HepG2 (cell line): ENCODE data around the gene MTHFD1L. TPM values are rescaled to one million over a fixed set of nuclear protein-coding genes. Genes with fewer than 3 reads are reported as not detected.
A peak's percentile ranks its signal among the peaks of the same experiment; 100 is the strongest.
"Not testable (repeated sequence)": the region's sequence is repeated elsewhere in the genome, so short reads cannot be mapped to it uniquely, and the experiment has no call there.

Experiments
- ATAC-seq: fragments of 200-7000 bp; cut with Tn5 transposase; 3 replicates; pipeline ENCODE4 v1.9.1; 2020; ENCODE audit warnings: mild to moderate bottlenecking, moderate library complexity
- BruUV-seq: library from RNA; stranded (reverse); fragments of 400-500 nt; replicated peaks from 2 replicates; lab custom pipeline; 2021; lab: Mats Ljungman, UMichigan
- CTCF ChIA-PET: fragments of 300-600 bp; formaldehyde crosslinking; extraction: SDS; loops from one replicate; lab custom pipeline; 2021; ENCODE audit warnings: low total read pairs, inconsistent platforms, low intra/inter-chr PET ratio; lab: Yijun Ruan, JAX
- POLR2A ChIA-PET: fragments of 350-600 bp; sonication (Branson Sonifier 250); formaldehyde crosslinking; loops from one replicate; lab custom pipeline; 2020; ENCODE audit warnings: antibody characterized with exemption, inconsistent platforms; lab: Yijun Ruan, JAX
- DNase-seq: peaks from one replicate; pipeline ENCODE4 v3.0.0-alpha.2; 2015; ENCODE audit warnings: low spot score
- FAIRE-seq: peaks from 3 replicates; lab custom pipeline; 2011; peaks lifted over from hg19 to GRCh38; lab: Jason Lieb, UNC
- H2AFZ ChIP-seq: one replicate; pipeline ENCODE4 v1.6.1; 2011; ENCODE audit warnings: low read length, inconsistent platforms
- H3K27ac ChIP-seq: fragments of 300-600 bp; 3 replicates; pipeline ENCODE4 v1.8.0; 2011; ENCODE audit warnings: mixed run types, mild to moderate bottlenecking, mixed read lengths, low read length, inconsistent platforms; ENCODE audit not compliant: insufficient read depth; ENCODE audit errors: extremely low read length
- H3K27me3 ChIP-seq, 2 experiments: fragments of 200-600 bp in 1 of 2; 2 replicates in 1 of 2; 3 replicates in 1 of 2; pipeline versions ENCODE4 v1.6.0 to v1.8.0; 2011; ENCODE audit warnings: low read length in 2 of 2, mild to moderate bottlenecking in 2 of 2, moderate library complexity in 2 of 2, inconsistent platforms in 1 of 2; ENCODE audit not compliant: insufficient read depth in 2 of 2, control insufficient read depth in 1 of 2
- H3K36me3 ChIP-seq, 2 experiments: fragments of 200-600 bp in 1 of 2; replicated peaks in 1 of 2; 2 replicates in 1 of 2; 3 replicates in 1 of 2; pipeline versions ENCODE4 v1.5.1 to v1.8.0; 2011; ENCODE audit warnings: low read length in 2 of 2, inconsistent platforms in 1 of 2; ENCODE audit not compliant: insufficient read depth in 2 of 2, control insufficient read depth in 1 of 2
- H3K4me1 ChIP-seq: 2 replicates; pipeline ENCODE4 v1.5.1; 2012; ENCODE audit warnings: low read length, inconsistent platforms; ENCODE audit not compliant: insufficient read depth
- H3K4me2 ChIP-seq: 2 replicates; pipeline ENCODE4 v1.6.0; 2011; ENCODE audit warnings: low read depth, low read length, inconsistent platforms
- H3K4me3 ChIP-seq, 3 experiments: fragments of 200-600 bp in 1 of 3; sonication (generic), shearing (Covaris generic) in 1 of 3; replicated peaks in 1 of 3; 2 replicates each; pipeline ENCODE4 v1.5.1; 2011 to 2016; ENCODE audit warnings: low read length in 3 of 3, inconsistent platforms in 2 of 3, low read depth in 2 of 3, mild to moderate bottlenecking in 2 of 3, control low read depth in 1 of 3, mixed read lengths in 1 of 3; ENCODE audit not compliant: insufficient read depth in 1 of 3
- H3K79me2 ChIP-seq: one replicate; pipeline ENCODE4 v1.6.1; 2011; ENCODE audit warnings: low read length, inconsistent platforms; ENCODE audit not compliant: insufficient read depth
- H3K9ac ChIP-seq: 2 replicates; pipeline ENCODE4 v1.6.0; 2011; ENCODE audit warnings: mild to moderate bottlenecking, low read depth, low read length, inconsistent platforms; ENCODE audit not compliant: insufficient read depth
- H3K9me3 ChIP-seq: 2 replicates; pipeline ENCODE4 v1.5.1; 2012; ENCODE audit warnings: mild to moderate bottlenecking, low read length
- H4K20me1 ChIP-seq: 2 replicates; pipeline ENCODE4 v1.6.0; 2011; ENCODE audit warnings: inconsistent platforms, mild to moderate bottlenecking, low read length, moderate library complexity; ENCODE audit not compliant: insufficient read depth
- ASH2L ChIP-seq: fragments of 300-600, 200-600 bp; sonication (generic); IDR thresholded peaks from 2 replicates; pipeline ENCODE4 v1.7.0; 2017; ENCODE audit warnings: low read depth, mild to moderate bottlenecking, moderate library complexity, mixed read lengths, low read length; ENCODE audit not compliant: insufficient read length
- EHMT2 ChIP-seq: fragments of 200-600 bp; sonication (generic); IDR thresholded peaks from 2 replicates; pipeline ENCODE4 v1.7.0; 2017; ENCODE audit warnings: antibody characterized with exemption, low read depth, low read length, borderline replicate concordance
- GATAD2A ChIP-seq: IDR thresholded peaks from 2 replicates; pipeline ENCODE4 v1.6.1; 2016
- GFI1 ChIP-seq: sonication (generic); formaldehyde crosslinking; IDR thresholded peaks from 2 replicates; pipeline ENCODE4 v1.5.0; 2020; ENCODE audit warnings: missing genetic modification reagents, mild to moderate bottlenecking, borderline replicate concordance
- LCORL ChIP-seq, 2 experiments: fragments of 450-650 bp in 1 of 2; sonication (generic) in 1 of 2; formaldehyde crosslinking in 1 of 2; IDR thresholded peaks; 2 replicates each; pipeline versions ENCODE4 v1.5.0 to v1.6.1; 2017 to 2020; ENCODE audit warnings: antibody characterized with exemption in 1 of 2, missing genetic modification reagents in 1 of 2
- MIXL1 ChIP-seq: IDR thresholded peaks from 2 replicates; pipeline ENCODE4 v1.6.1; 2016
- NR2F6 ChIP-seq, 2 experiments: IDR thresholded peaks; 2 replicates each; pipeline ENCODE4 v1.6.1; 2016; ENCODE audit warnings: antibody characterized with exemption in 1 of 2, mild to moderate bottlenecking in 1 of 2
- PATZ1 ChIP-seq: sonication (generic); formaldehyde crosslinking; IDR thresholded peaks from 2 replicates; pipeline ENCODE4 v1.4.0; 2020; ENCODE audit warnings: missing genetic modification reagents
- THAP11 ChIP-seq: IDR thresholded peaks from 2 replicates; pipeline ENCODE4 v1.6.1; 2016; ENCODE audit warnings: missing biosample characterization, missing genetic modification reagents
- ZNF281 ChIP-seq: sonication (generic); formaldehyde crosslinking; IDR thresholded peaks from 2 replicates; pipeline ENCODE4 v1.4.0; 2020; ENCODE audit warnings: missing genetic modification reagents, borderline replicate concordance
- WGBS: methylation state at CpG from one replicate; pipeline ENCODE4 v1.1.6; 2017; ENCODE audit warnings: low lambda C conversion rate; 5-methylcytosine and 5-hydroxymethylcytosine counted together
- in situ Hi-C: cut with HindIII; loops from 2 replicates; pipeline ENCODE4 v1.10.0; 2017; ENCODE audit warnings: low pct_unique_long_range_greater_than_20kb; ENCODE audit not compliant: extremely low pct_ligation_motif_present
- intact Hi-C: fragments of 100-400 bp; cut with micrococcal nuclease; formaldehyde crosslinking; loops from one replicate; pipeline ENCODE4 v1.10.0; 2022; ENCODE audit not compliant: unreplicated experiment
- polyA plus RNA-seq, 8 experiments: library from polyadenylated mRNA; depleted of rRNA in 3 of 8; stranded (reverse) in 7 of 8; unstranded in 1 of 8; fragments of >200 nt; fragmentation: Illumina TruSeq in 4 of 8; extraction: Trizol in 4 of 8; gene quantifications; 2 replicates each; pipeline versions ENCODE4 v1.2.1 to v1.2.3, GENCODE V29; 2011 to 2016; ENCODE audit warnings: low read depth in 4 of 8, missing spikeins in 1 of 8, mixed read lengths in 1 of 8; ENCODE audit not compliant: insufficient read depth in 1 of 8
- total RNA-seq, 5 experiments: library from RNA; depleted of rRNA; stranded (reverse); fragments of >200 nt; fragmentation: Illumina TruSeq; extraction: Trizol; gene quantifications; 2 replicates each; pipeline ENCODE4 v1.2.3, GENCODE V29; 2016; ENCODE audit warnings: low read depth in 1 of 5
- TF ChIP-seq, protein P1 (sequence below): sonication (generic); formaldehyde crosslinking; IDR thresholded peaks from 2 replicates; pipeline ENCODE4 v1.8.0; 2022; ENCODE audit warnings: mild to moderate bottlenecking, missing genetic modification reagents

Gene MTHFD1L
- total and polyA plus RNA-seq, 2 of the 13 experiments (the other 11 are each of a cell fraction or from before 2014, with no cell fraction given) = 24.0 to 39.6 TPM

DNA sequence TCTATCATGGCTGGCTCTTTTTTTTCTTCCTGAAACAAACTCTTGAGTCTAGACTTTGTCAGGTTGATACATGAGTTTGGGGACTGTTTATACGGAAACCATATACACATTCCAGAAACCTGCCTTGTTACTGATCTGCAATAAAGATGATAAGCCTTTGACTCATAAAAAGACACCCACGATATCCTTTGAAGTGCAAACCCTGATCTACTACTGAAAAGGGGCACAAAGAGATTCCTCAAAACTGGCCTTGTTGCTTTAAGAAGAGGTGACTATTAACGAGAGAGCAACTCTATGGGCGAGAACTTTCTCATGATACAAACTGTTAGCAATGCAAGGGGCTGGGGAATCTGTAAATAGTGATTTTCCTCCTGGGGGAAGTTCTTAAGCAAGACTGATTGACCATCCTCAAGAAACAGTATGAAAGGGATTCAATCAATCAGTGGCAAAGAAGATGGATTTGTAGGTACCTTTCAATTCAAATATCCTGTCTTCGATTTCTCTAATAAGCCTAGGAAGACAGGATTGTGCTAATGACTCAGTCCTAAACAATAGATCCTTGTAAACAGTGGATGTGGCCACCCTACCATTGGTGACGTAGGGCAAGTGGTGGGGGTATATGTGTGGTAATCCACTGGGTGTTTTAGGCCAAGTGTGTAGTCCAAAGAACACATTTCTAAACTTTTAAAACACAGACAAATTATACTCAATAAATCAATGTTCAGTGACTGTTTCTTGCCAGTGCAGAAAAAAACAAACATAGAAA lies 260.3 kb downstream of the MTHFD1L start (continued):
- TF ChIP-seq PATZ1 (peak; percentile 52; the same call in 1 of the 2 replicates), ZNF281 (peak; percentile 45; the same call in 1 of the 2 replicates), MIXL1 (CRISPR knock-in tag) (0 out of 2 replicates have a peak, but pooled peaks have one; percentile 25), EHMT2 (peak; percentile 63; the same call in 1 of the 2 replicates), GFI1 (CRISPR knock-in tag) (peak; percentile 85; the same call in 1 of the 2 replicates)

DNA sequence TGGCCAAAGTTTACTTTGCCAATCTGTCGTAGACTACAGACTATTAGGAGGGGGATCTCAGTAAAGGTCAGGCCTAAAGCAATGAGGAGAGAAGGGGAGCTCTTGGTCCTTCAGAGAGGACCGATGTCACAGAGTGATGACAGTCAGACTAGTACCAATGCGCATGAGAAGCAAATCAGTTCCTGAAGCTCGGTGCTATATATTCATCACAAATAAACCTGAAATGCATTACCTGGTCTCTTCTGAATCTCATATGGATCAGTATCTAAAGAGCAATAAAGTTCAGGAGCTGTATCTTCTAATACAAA lies 260.9 kb downstream of the MTHFD1L start:
- POLR2A ChIA-PET = interaction anchor here (0.8 to 0.9 kb wide), 2 partner anchors 31 to 57 kb away, joined by 3 read pairs; no protein-coding TSS in a partner anchor
- not testable (repeated sequence) for BruUV-seq; H2AFZ ChIP-seq; H3K9ac ChIP-seq; TF ChIP-seq NR2F6 (IDR thresholded peaks at IDR 0.05); LCORL (CRISPR knock-in tag; IDR thresholded peaks at IDR 0.05)
- TF ChIP-seq NR2F6 (CRISPR knock-in tag; IDR thresholded peaks at IDR 0.05) (0 out of 2 replicates have a peak, but pooled peaks have one; percentile 2), GATAD2A (CRISPR knock-in tag) (0 out of 2 replicates have a peak, but pooled peaks have one; percentile 27), LCORL (IDR thresholded peaks at IDR 0.05) (0 out of 2 replicates have a peak, but pooled peaks have one; percentile 1), ASH2L (peak; percentile 20), THAP11 (CRISPR knock-in tag) (0 out of 2 replicates have a peak, but pooled peaks have one; percentile 7)
- TF ChIP-seq, protein P1, sequence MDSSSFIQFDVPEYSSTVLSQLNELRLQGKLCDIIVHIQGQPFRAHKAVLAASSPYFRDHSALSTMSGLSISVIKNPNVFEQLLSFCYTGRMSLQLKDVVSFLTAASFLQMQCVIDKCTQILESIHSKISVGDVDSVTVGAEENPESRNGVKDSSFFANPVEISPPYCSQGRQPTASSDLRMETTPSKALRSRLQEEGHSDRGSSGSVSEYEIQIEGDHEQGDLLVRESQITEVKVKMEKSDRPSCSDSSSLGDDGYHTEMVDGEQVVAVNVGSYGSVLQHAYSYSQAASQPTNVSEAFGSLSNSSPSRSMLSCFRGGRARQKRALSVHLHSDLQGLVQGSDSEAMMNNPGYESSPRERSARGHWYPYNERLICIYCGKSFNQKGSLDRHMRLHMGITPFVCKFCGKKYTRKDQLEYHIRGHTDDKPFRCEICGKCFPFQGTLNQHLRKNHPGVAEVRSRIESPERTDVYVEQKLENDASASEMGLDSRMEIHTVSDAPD = 0 out of 2 replicates have a peak, but pooled peaks have one; percentile 35
- TF ChIP-seq, all 625 proteins: peak for 6; not testable (repeated sequence) for 619
- H3K4me3 ChIP-seq, H3K79me2 ChIP-seq, FAIRE-seq, H3K27me3 ChIP-seq, H3K9me3 ChIP-seq, CTCF ChIA-PET, H4K20me1 ChIP-seq, in situ Hi-C loops, DNase-seq, H3K36me3 ChIP-seq: not testable (repeated sequence)
- peak; percentile 84 for ATAC-seq
- Histone ChIP-seq H3K4me1 (peaks cover 41% of the 10 kb centered on the region), H3K27ac (peak overlapping the region; percentile 48), H3K4me2 (peak overlapping the region; percentile 60)
- intact Hi-C loops = loop anchor here (10.0 kb wide), 2 partner anchors 62 to 198 kb away; no protein-coding TSS in a partner anchor
- 10% methylated on average over 4 of the region's 4 CpGs for WGBS
